H1 (cell line): Measurements from ENCODE around the gene POGK. TPM values are rescaled to one million over a fixed set of nuclear protein-coding genes. Genes with fewer than 3 reads are reported as not detected.

Experiments
- CTCF ChIA-PET: fragments of 300-600 bp; sonication (Branson Sonifier 250); formaldehyde crosslinking; loops from one replicate; lab custom pipeline; 2021; ENCODE audit not compliant: partially characterized antibody; lab: Charles Lee
- POLR2A ChIA-PET: fragments of 300-600 bp; sonication (Branson Sonifier 250); formaldehyde crosslinking; loops from one replicate; lab custom pipeline; 2021; ENCODE audit warnings: inconsistent platforms; ENCODE audit not compliant: partially characterized antibody; lab: Charles Lee
- DNase-seq, 2 experiments: peaks; one replicate each; pipeline versions ENCODE4 v3.0.0 to v3.0.0-alpha.2; 2010 to 2022; ENCODE audit warnings: low spot score in 2 of 2, low read depth in 1 of 2, mixed read lengths in 1 of 2
- FAIRE-seq: peaks from 2 replicates; lab custom pipeline; 2011; peaks lifted over from hg19 to GRCh38; lab: Jason Lieb, UNC
- H2AFZ ChIP-seq: 2 replicates; pipeline ENCODE4 v1.8.1; 2012; ENCODE audit warnings: low read length, inconsistent platforms
- H2AK5ac ChIP-seq: 2 replicates; pipeline ENCODE4 v1.6.1; 2013; ENCODE audit warnings: low read depth, low read length
- H2BK120ac ChIP-seq: replicated peaks from 2 replicates; pipeline ENCODE3; 2013; ENCODE audit warnings: low read depth, low read length, inconsistent platforms
- H2BK12ac ChIP-seq: 2 replicates; pipeline ENCODE4 v1.6.1; 2013; ENCODE audit warnings: low read depth, low read length
- H2BK15ac ChIP-seq: 2 replicates; pipeline ENCODE4 v1.6.1; 2013; ENCODE audit warnings: low read length
- H2BK20ac ChIP-seq: 2 replicates; pipeline ENCODE4 v1.6.1; 2013; ENCODE audit warnings: low read length
- H2BK5ac ChIP-seq: 2 replicates; pipeline ENCODE4 v1.6.1; 2013; ENCODE audit warnings: low read depth, low read length
- H3K14ac ChIP-seq: 2 replicates; pipeline ENCODE4 v1.6.1; 2013; ENCODE audit warnings: inconsistent platforms; ENCODE audit not compliant: insufficient read length
- H3K18ac ChIP-seq: 2 replicates; pipeline ENCODE4 v1.6.1; 2013; ENCODE audit warnings: low read length; ENCODE audit errors: extremely low read depth
- H3K23ac ChIP-seq: 2 replicates; pipeline ENCODE4 v1.6.1; 2013; ENCODE audit warnings: inconsistent platforms; ENCODE audit not compliant: insufficient read length
- H3K23me2 ChIP-seq: 2 replicates; pipeline ENCODE4 v1.6.1; 2013; ENCODE audit warnings: low read depth, low read length
- H3K27ac ChIP-seq: 2 replicates; pipeline ENCODE4 v1.6.1; 2011; ENCODE audit warnings: low read depth, low read length, inconsistent platforms
- H3K27me3 ChIP-seq, 4 experiments: replicated peaks in 1 of 4; 1 replicate in 1 of 4; 2 replicates in 3 of 4; pipeline versions ENCODE4 v1.6.1 to v1.8.1; 2011 to 2013; ENCODE audit warnings: low read length in 3 of 4, mild to moderate bottlenecking in 3 of 4, inconsistent platforms in 2 of 4, mixed read lengths in 2 of 4, moderate library complexity in 1 of 4; ENCODE audit not compliant: control insufficient read depth in 3 of 4, insufficient read depth in 3 of 4; ENCODE audit errors: extremely low read depth in 1 of 4
- H3K36me3 ChIP-seq, 4 experiments: 2 replicates each; pipeline versions ENCODE4 v1.6.1 to v1.8.1; 2011 to 2013; ENCODE audit warnings: mild to moderate bottlenecking in 4 of 4, low read length in 3 of 4, moderate library complexity in 2 of 4, control low read depth in 1 of 4, inconsistent platforms in 1 of 4; ENCODE audit not compliant: insufficient read depth in 4 of 4, control insufficient read depth in 2 of 4
- H3K4ac ChIP-seq: replicated peaks from 2 replicates; pipeline ENCODE3; 2013; ENCODE audit warnings: low read length, low read depth, mixed read lengths, inconsistent platforms; ENCODE audit not compliant: insufficient read length
- H3K4me1 ChIP-seq, 4 experiments: replicated peaks in 1 of 4; 1 replicate in 1 of 4; 2 replicates in 3 of 4; pipeline versions ENCODE4 v1.6.1 to v1.8.1; 2011 to 2013; ENCODE audit warnings: low read length in 3 of 4, inconsistent platforms in 2 of 4, mixed read lengths in 1 of 4; ENCODE audit not compliant: insufficient read depth in 4 of 4, control insufficient read depth in 3 of 4
- H3K4me2 ChIP-seq, 2 experiments: 2 replicates each; pipeline versions ENCODE4 v1.6.1 to v1.8.1; 2011 to 2013; ENCODE audit warnings: low read depth in 2 of 2, low read length in 2 of 2, control low read depth in 1 of 2, inconsistent platforms in 1 of 2, mild to moderate bottlenecking in 1 of 2; ENCODE audit not compliant: insufficient read depth in 1 of 2
- H3K4me3 ChIP-seq, 4 experiments: fragments of 200-600, 300-600 bp in 1 of 4; sonication (generic), shearing (Covaris generic), sonication (Bioruptor Twin) in 1 of 4; 2 replicates each; pipeline versions ENCODE4 v1.5.1 to v1.8.1; 2011 to 2016; ENCODE audit warnings: low read length in 4 of 4, low read depth in 3 of 4, control low read depth in 2 of 4, inconsistent platforms in 2 of 4, mild to moderate bottlenecking in 2 of 4, mixed read lengths in 1 of 4, moderate library complexity in 1 of 4; ENCODE audit not compliant: insufficient read depth in 2 of 4; ENCODE audit errors: extremely low read depth in 1 of 4
- H3K56ac ChIP-seq: replicated peaks from 2 replicates; pipeline ENCODE3; 2013; ENCODE audit warnings: low read depth, mild to moderate bottlenecking, mixed read lengths, low read length, inconsistent platforms; ENCODE audit not compliant: insufficient read length
- H3K79me1 ChIP-seq: 2 replicates; pipeline ENCODE4 v1.6.1; 2013; ENCODE audit warnings: low read depth, low read length, control low read depth
- H3K79me2 ChIP-seq, 2 experiments: 2 replicates each; pipeline versions ENCODE4 v1.6.1 to v1.8.1; 2012 to 2013; ENCODE audit warnings: low read length in 2 of 2, mild to moderate bottlenecking in 2 of 2, inconsistent platforms in 1 of 2; ENCODE audit not compliant: insufficient read depth in 2 of 2, control insufficient read depth in 1 of 2
- H3K9ac ChIP-seq, 4 experiments: replicated peaks in 1 of 4; 1 replicate in 1 of 4; 2 replicates in 3 of 4; pipeline versions ENCODE4 v1.6.1 to v1.8.1; 2011 to 2013; ENCODE audit warnings: low read depth in 3 of 4, low read length in 3 of 4, control low read depth in 2 of 4, mild to moderate bottlenecking in 2 of 4, moderate library complexity in 2 of 4, inconsistent platforms in 1 of 4; ENCODE audit errors: extremely low read depth in 1 of 4
- H3K9me3 ChIP-seq, 2 experiments: 2 replicates each; pipeline versions ENCODE4 v1.6.1 to v1.8.1; 2012 to 2013; ENCODE audit warnings: mild to moderate bottlenecking in 2 of 2, moderate library complexity in 2 of 2, control low read depth in 1 of 2, inconsistent platforms in 1 of 2, low read depth in 1 of 2, low read length in 1 of 2, mixed read lengths in 1 of 2; ENCODE audit not compliant: insufficient read depth in 2 of 2
- H4K20me1 ChIP-seq, 2 experiments: replicated peaks in 1 of 2; 2 replicates each; pipeline versions ENCODE3 to v1.8.1; 2011 to 2013; ENCODE audit warnings: inconsistent platforms in 2 of 2, low read length in 2 of 2, mild to moderate bottlenecking in 1 of 2; ENCODE audit not compliant: insufficient read depth in 2 of 2, control insufficient read depth in 1 of 2
- H4K5ac ChIP-seq: 2 replicates; pipeline ENCODE4 v1.6.1; 2013; ENCODE audit warnings: low read length, low read depth, mixed read lengths, inconsistent platforms; ENCODE audit not compliant: insufficient read length
- H4K8ac ChIP-seq: 2 replicates; pipeline ENCODE4 v1.8.0; 2013; ENCODE audit warnings: mild to moderate bottlenecking, moderate library complexity, low read length, inconsistent platforms; ENCODE audit not compliant: insufficient read depth; ENCODE audit errors: extremely low read depth
- H4K91ac ChIP-seq: replicated peaks from 2 replicates; pipeline ENCODE3; 2013; ENCODE audit warnings: low read length, mixed read lengths, inconsistent platforms; ENCODE audit not compliant: insufficient read length
- CBX8 ChIP-seq: fragments of 300-800, 300-1000 bp; sonication (generic); IDR thresholded peaks from 2 replicates; pipeline ENCODE4 v1.7.1; 2016; ENCODE audit warnings: low read depth, low read length, borderline replicate concordance
- HDAC2 ChIP-seq, 2 experiments: fragments of 300-600 bp in 1 of 2; sonication (generic) in 1 of 2; IDR thresholded peaks; 2 replicates each; pipeline ENCODE4 v1.6.1; 2011 to 2012; ENCODE audit warnings: low read depth in 2 of 2, low read length in 2 of 2, mild to moderate bottlenecking in 2 of 2, moderate library complexity in 2 of 2, borderline replicate concordance in 1 of 2, inconsistent platforms in 1 of 2
- MAFK ChIP-seq: IDR thresholded peaks from 2 replicates; pipeline ENCODE4 v1.6.1; 2012; ENCODE audit warnings: low read depth, mild to moderate bottlenecking, improper control_type of control experiment, low read length
- POLR2AphosphoS5 ChIP-seq: IDR thresholded peaks from 2 replicates; pipeline ENCODE4 v1.6.1; 2011; ENCODE audit warnings: low read depth, low read length
- RNF2 ChIP-seq: fragments of 200-900, 300-1000 bp; sonication (generic); IDR thresholded peaks from 2 replicates; pipeline ENCODE4 v1.7.1; 2016; ENCODE audit warnings: borderline replicate concordance, low read depth, mild to moderate bottlenecking, antibody characterized with exemption, low read length; ENCODE audit not compliant: poor library complexity, severe bottlenecking; ENCODE audit errors: missing control alignments
- WGBS, 2 experiments: shearing (Covaris generic) in 1 of 2; methylation state at CpG; one replicate each; pipeline versions ENCODE4 v1.1.6 to v1.1.7; 2013 to 2015; ENCODE audit warnings: low lambda C conversion rate in 2 of 2, mixed read lengths in 2 of 2, inconsistent platforms in 1 of 2, low coverage in 1 of 2, missing lambda C conversion rate in 1 of 2; ENCODE audit not compliant: insufficient replicate concordance in 2 of 2, insufficient coverage in 1 of 2, insufficient read length in 1 of 2; ENCODE audit errors: extremely low coverage in 1 of 2, missing lambda C conversion rate in 1 of 2; 5-methylcytosine and 5-hydroxymethylcytosine counted together
- polyA plus RNA-seq, 7 experiments: library from polyadenylated mRNA; depleted of rRNA in 3 of 7; stranded (reverse) in 5 of 7; unstranded in 2 of 7; fragments of >200 nt in 5 of 7; fragments of 200-250 nt in 2 of 7; gene quantifications; 1 replicate in 5 of 7; 2 replicates in 1 of 7; 4 replicates in 1 of 7; pipeline versions ENCODE4 v1.2.1 to v1.2.3, GENCODE V29; 2011 to 2013; ENCODE audit warnings: missing spikeins in 2 of 7, mixed read lengths in 2 of 7
- total RNA-seq: library from RNA; stranded (reverse); fragmentation: NEBNext Ultra II Directional; extraction: Animal tissue kit (Norgen Biotek cat#: 25700); gene quantifications from 2 replicates; pipeline ENCODE4 v1.2.1, GENCODE V29; 2021
- TF ChIP-seq, protein P1 (sequence below): IDR thresholded peaks from 2 replicates; pipeline ENCODE4 v1.6.1; 2012; ENCODE audit warnings: low read length, inconsistent platforms

POGK gene
- total and polyA plus RNA-seq, 2 of the 8 experiments (the other 6 are each of a cell fraction or from before 2014, with no cell fraction given), result 16.9 to 40.3 TPM

DNA sequence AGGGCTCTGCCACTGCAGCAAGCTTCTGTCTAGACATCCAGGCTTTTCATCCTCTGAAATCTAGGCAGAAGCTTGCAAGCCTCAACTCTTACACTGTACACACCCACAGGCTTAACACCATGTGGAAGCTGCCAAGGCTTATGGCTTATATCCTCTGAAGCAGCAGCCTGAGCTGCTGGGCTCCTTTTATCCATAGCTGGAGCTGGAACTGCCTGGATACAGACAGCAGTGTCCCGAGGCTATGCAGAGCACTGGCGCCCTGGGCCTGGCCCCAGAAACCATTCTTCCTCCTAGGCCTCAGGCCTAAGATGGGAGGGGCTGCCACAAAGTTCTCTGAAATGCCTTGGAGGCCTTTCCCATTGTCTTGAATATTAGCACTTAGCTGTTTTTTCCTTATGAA lies 19.3 kb upstream of the POGK start:
- CTCF ChIA-PET, result interaction anchor here (1.6 kb wide), 1 partner anchor 13 kb away, joined by 5 read pairs; no protein-coding TSS in a partner anchor
- H2BK12ac ChIP-seq, result no peak overlapping the region
- H2BK15ac ChIP-seq, result no peak overlapping the region
- no peaks in the 10 kb centered on the region for H3K79me1 ChIP-seq
- no peaks in the 10 kb centered on the region for H3K36me3 ChIP-seq
- no peaks in the 10 kb centered on the region for H4K20me1 ChIP-seq
- no peak overlapping the region for H4K5ac ChIP-seq
- H4K91ac ChIP-seq, result no peak overlapping the region
- POLR2A ChIA-PET, result no interaction called here
- H3K18ac ChIP-seq, result no peak overlapping the region
- H3K14ac ChIP-seq, result no peak overlapping the region
- no peak overlapping the region for H3K27ac ChIP-seq
- no peak for DNase-seq
- no peak for FAIRE-seq
- H3K4me1 ChIP-seq, result no peaks in the 10 kb centered on the region
- H3K9ac ChIP-seq, result no peak overlapping the region
- no peaks in the 10 kb centered on the region; a peak in 1 of 7 replicates for H3K27me3 ChIP-seq
- H2BK120ac ChIP-seq, result no peak overlapping the region
- no peak overlapping the region for H2AK5ac ChIP-seq
- 89% methylated on average over 2 of the region's 2 CpGs; no CpG with 5 or more reads in 1 of the 2 experiments for WGBS, 2 experiments
- no peaks in the 10 kb centered on the region for H3K79me2 ChIP-seq
- TF ChIP-seq MAFK (no peak), CBX8 (no peak), RNF2 (no peak), HDAC2 (IDR thresholded peaks at IDR 0.05; ENCODE audit: borderline replicate concordance in 1 of 2, low read depth in 2 of 2, low read length in 2 of 2) (no peak), POLR2AphosphoS5 (no peak)
- TF ChIP-seq, protein P1, sequence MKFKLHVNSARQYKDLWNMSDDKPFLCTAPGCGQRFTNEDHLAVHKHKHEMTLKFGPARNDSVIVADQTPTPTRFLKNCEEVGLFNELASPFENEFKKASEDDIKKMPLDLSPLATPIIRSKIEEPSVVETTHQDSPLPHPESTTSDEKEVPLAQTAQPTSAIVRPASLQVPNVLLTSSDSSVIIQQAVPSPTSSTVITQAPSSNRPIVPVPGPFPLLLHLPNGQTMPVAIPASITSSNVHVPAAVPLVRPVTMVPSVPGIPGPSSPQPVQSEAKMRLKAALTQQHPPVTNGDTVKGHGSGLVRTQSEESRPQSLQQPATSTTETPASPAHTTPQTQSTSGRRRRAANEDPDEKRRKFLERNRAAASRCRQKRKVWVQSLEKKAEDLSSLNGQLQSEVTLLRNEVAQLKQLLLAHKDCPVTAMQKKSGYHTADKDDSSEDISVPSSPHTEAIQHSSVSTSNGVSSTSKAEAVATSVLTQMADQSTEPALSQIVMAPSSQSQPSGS, result no peak
- TF ChIP-seq, all 59 proteins: peak for 0
- no peak overlapping the region for H3K23ac ChIP-seq
- 0 out of 4 replicates have a peak, but pooled peaks cover 0 to 5% of the 10 kb centered on the region in 2 experiments for H3K9me3 ChIP-seq
- no peak overlapping the region for H4K8ac ChIP-seq
- no peak overlapping the region for H3K4me2 ChIP-seq
- no peak overlapping the region for H3K56ac ChIP-seq
- H2AFZ ChIP-seq, result no peak overlapping the region
- H3K4me3 ChIP-seq, result no peak overlapping the region
- H2BK20ac ChIP-seq, result no peak overlapping the region
- no peaks in the 10 kb centered on the region for H3K23me2 ChIP-seq
- no peak overlapping the region for H3K4ac ChIP-seq
- H2BK5ac ChIP-seq, result no peak overlapping the region
